HCT116 (cell line): ENCODE data around the gene EIF4G2.

ENCODE experiments used
- ATF3 ChIP-seq: IDR thresholded peaks from 2 replicates; pipeline ENCODE4 v1.6.1; 2012
- CBX3 ChIP-seq: IDR thresholded peaks from 2 replicates; pipeline ENCODE4 v1.6.1; 2012; ENCODE audit warnings: low read depth
- CEBPB ChIP-seq: IDR thresholded peaks from 2 replicates; pipeline ENCODE4 v1.6.1; 2012; ENCODE audit warnings: low read depth
- EZH2 ChIP-seq: fragments of 200-600 bp; sonication (generic); IDR thresholded peaks from 2 replicates; pipeline ENCODE4 v1.6.1; 2017; ENCODE audit warnings: antibody characterized with exemption, mixed run types
- JUND ChIP-seq: IDR thresholded peaks from 2 replicates; pipeline ENCODE4 v1.6.1; 2012
- POLR2A ChIP-seq: IDR thresholded peaks from 2 replicates; pipeline ENCODE4 v1.7.0; 2011; ENCODE audit warnings: borderline replicate concordance; ENCODE audit not compliant: insufficient read depth, insufficient read length; ENCODE audit errors: extremely low read depth
- POLR2AphosphoS5 ChIP-seq: IDR thresholded peaks from 2 replicates; pipeline ENCODE4 v1.6.1; 2011; ENCODE audit warnings: mild to moderate bottlenecking, low read depth, low read length, moderate library complexity
- RAD21 ChIP-seq: IDR thresholded peaks from 2 replicates; pipeline ENCODE4 v1.6.1; 2012; ENCODE audit warnings: low read depth, mild to moderate bottlenecking
- SP1 ChIP-seq: IDR thresholded peaks from 2 replicates; pipeline ENCODE4 v1.6.1; 2012; ENCODE audit warnings: low read depth
- SRF ChIP-seq: IDR thresholded peaks from 2 replicates; pipeline ENCODE4 v1.6.1; 2012; ENCODE audit warnings: low read depth
- YY1 ChIP-seq: IDR thresholded peaks from 2 replicates; pipeline ENCODE4 v1.6.1; 2011; ENCODE audit warnings: low read length, low read depth, moderate library complexity, mild to moderate bottlenecking; ENCODE audit not compliant: insufficient replicate concordance; ENCODE audit errors: extremely low read depth
- ZFX ChIP-seq: fragments of 450-650 bp; IDR thresholded peaks from 2 replicates; pipeline ENCODE4 v1.6.1; 2017
- TF ChIP-seq, protein P1 (sequence below), 3 experiments: fragments of 200-600 bp in 1 of 3; sonication (generic) in 1 of 3; IDR thresholded peaks in 2 of 3; conservative IDR thresholded peaks in 1 of 3; 2 replicates each; pipeline ENCODE4 v1.5.1; 2012 to 2017; ENCODE audit warnings: low read depth in 2 of 3, low read length in 2 of 3, antibody characterized with exemption in 1 of 3, borderline replicate concordance in 1 of 3, control low read depth in 1 of 3, mild to moderate bottlenecking in 1 of 3, mixed read lengths in 1 of 3, mixed run types in 1 of 3, moderate library complexity in 1 of 3; ENCODE audit not compliant: insufficient read depth in 1 of 3

DNA sequence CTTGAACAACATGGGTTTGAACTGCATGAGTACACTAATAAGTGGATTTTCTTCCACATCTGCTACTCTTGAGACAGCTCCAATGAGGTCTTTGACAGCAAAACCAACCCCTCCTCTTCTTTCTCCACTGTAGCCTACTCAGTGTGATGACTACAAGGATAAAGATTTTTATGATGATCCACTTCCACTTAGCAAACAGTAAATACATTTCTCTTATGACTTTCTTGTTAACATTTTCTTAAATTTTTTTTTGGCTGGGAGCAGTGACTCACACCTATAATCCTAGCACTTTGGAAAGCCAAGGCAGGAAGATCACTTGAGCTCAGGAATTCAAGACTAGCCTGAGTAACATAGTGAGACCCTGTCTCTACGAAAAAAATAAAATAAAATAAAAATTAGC lies 9.9 kb upstream of the EIF4G2 start:
- TF ChIP-seq, protein P1, sequence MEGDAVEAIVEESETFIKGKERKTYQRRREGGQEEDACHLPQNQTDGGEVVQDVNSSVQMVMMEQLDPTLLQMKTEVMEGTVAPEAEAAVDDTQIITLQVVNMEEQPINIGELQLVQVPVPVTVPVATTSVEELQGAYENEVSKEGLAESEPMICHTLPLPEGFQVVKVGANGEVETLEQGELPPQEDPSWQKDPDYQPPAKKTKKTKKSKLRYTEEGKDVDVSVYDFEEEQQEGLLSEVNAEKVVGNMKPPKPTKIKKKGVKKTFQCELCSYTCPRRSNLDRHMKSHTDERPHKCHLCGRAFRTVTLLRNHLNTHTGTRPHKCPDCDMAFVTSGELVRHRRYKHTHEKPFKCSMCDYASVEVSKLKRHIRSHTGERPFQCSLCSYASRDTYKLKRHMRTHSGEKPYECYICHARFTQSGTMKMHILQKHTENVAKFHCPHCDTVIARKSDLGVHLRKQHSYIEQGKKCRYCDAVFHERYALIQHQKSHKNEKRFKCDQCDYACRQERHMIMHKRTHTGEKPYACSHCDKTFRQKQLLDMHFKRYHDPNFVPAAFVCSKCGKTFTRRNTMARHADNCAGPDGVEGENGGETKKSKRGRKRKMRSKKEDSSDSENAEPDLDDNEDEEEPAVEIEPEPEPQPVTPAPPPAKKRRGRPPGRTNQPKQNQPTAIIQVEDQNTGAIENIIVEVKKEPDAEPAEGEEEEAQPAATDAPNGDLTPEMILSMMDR (IDR thresholded peaks at IDR 0.05 in 2 of 3, conservative IDR thresholded peaks at IDR 0.05 in 1 of 3; ENCODE audit: borderline replicate concordance in 1 of 3, insufficient read depth in 1 of 3, low read depth in 2 of 3, low read length in 2 of 3), result no peak
- no peak for TF ChIP-seq EZH2
- no peak for TF ChIP-seq CBX3
- no peak for TF ChIP-seq POLR2A
- no peak for TF ChIP-seq CEBPB
- no peak for TF ChIP-seq ZFX
- no peak for TF ChIP-seq ATF3
- no peak for TF ChIP-seq JUND
- TF ChIP-seq SP1, result no peak
- no peak for TF ChIP-seq SRF
- TF ChIP-seq POLR2AphosphoS5, result no peak
- no peak for TF ChIP-seq RAD21
- TF ChIP-seq YY1, result no peak
